ENCODE results near the gene F12.

DNA sequence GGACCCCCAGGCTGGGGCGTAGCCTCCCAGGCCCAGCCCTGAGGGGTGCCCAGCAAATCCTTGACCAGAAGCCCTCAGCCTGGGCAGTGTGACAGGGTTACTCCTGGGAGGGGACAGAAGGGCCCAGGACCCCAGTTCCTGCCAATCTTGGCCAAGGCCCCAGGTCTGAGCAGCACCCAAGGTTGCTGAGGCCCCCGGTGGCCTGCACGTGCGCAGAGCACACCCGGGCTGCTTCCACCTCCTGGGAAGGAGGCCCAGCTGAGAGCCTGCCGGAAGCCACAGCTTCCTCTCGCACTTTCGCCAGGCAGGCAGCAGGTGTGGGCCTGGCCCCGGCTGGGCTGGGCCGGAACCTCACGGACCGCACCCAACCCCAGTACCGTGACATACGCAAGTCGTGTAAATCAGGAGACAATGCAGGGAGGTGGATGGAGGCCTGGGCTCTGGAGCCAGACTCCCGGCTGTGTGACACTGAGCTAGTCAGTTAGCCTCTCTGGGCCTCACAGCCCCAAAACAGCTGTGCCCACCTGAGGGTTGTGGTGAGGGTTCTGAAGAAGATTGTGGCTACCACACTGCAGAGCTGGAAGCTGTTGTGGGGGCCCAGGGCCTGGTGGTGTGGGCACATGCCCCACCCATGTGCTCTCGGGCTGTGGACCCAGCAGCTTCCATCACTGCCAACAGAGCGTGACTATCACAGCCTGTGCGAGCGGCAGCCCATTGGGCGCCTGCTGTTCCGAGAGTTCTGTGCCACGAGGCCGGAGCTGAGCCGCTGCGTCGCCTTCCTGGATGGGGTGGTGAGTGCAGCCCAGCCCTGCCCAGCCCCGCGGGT lies 22.2 kb upstream of the F12 start:
- TF ChIP-seq, protein P1, sequence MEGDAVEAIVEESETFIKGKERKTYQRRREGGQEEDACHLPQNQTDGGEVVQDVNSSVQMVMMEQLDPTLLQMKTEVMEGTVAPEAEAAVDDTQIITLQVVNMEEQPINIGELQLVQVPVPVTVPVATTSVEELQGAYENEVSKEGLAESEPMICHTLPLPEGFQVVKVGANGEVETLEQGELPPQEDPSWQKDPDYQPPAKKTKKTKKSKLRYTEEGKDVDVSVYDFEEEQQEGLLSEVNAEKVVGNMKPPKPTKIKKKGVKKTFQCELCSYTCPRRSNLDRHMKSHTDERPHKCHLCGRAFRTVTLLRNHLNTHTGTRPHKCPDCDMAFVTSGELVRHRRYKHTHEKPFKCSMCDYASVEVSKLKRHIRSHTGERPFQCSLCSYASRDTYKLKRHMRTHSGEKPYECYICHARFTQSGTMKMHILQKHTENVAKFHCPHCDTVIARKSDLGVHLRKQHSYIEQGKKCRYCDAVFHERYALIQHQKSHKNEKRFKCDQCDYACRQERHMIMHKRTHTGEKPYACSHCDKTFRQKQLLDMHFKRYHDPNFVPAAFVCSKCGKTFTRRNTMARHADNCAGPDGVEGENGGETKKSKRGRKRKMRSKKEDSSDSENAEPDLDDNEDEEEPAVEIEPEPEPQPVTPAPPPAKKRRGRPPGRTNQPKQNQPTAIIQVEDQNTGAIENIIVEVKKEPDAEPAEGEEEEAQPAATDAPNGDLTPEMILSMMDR (IDR thresholded peaks at IDR 0.05): no peak
- no peak for TF ChIP-seq POLR2A (IDR thresholded peaks at IDR 0.05)
